Measurements from ENCODE around the gene NXF2B. TPM values are rescaled to one million over a fixed set of nuclear protein-coding genes. Genes with fewer than 3 reads are reported as not detected.
A peak's percentile ranks its signal among the peaks of the same experiment; 100 is the strongest.

Gene NXF2B
- total and polyA plus RNA-seq, 9 donors = not detected

DNA sequence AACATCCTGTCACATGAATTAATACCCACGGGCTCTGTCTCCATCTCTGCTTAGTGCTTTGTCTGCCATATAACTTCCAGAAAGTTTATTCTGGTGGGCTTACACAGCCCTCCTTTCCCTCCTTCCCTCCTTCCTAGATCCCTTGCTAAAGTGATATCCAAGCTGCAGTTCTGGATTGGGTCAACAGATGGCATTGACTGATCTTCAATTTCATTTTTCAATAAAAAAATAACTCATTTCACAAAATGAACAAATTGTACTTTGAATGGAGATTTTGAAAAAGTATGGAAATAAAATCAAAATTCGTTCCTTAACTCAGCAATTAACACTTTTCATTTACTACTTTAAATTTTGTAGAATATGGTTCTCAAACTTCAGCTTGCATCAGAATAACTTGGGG lies 97.9 kb downstream of the NXF2B start:
- TF ChIP-seq POLR2A (IDR thresholded peaks at IDR 0.05) (no peak), CTCF (IDR thresholded peaks at IDR 0.05) (no peak), EP300 (IDR thresholded peaks at IDR 0.05) (no peak)
- no peaks in the 10 kb centered on the region for H3K4me1 ChIP-seq (ENCODE audit: insufficient read depth)
- no peak for DNase-seq
- intact Hi-C loops (cut with DNase I) = no loop called here
- H3K36me3 ChIP-seq = no peaks in the 10 kb centered on the region
- no peak overlapping the region for H3K4me3 ChIP-seq
- no peak overlapping the region for H3K27ac ChIP-seq
- H3K27me3 ChIP-seq = no peaks in the 10 kb centered on the region
- H3K9me3 ChIP-seq = no peaks in the 10 kb centered on the region
- 12 to 20% (median 15%) methylated on average over 2 of the region's 2 CpGs for WGBS, 3 donors

DNA sequence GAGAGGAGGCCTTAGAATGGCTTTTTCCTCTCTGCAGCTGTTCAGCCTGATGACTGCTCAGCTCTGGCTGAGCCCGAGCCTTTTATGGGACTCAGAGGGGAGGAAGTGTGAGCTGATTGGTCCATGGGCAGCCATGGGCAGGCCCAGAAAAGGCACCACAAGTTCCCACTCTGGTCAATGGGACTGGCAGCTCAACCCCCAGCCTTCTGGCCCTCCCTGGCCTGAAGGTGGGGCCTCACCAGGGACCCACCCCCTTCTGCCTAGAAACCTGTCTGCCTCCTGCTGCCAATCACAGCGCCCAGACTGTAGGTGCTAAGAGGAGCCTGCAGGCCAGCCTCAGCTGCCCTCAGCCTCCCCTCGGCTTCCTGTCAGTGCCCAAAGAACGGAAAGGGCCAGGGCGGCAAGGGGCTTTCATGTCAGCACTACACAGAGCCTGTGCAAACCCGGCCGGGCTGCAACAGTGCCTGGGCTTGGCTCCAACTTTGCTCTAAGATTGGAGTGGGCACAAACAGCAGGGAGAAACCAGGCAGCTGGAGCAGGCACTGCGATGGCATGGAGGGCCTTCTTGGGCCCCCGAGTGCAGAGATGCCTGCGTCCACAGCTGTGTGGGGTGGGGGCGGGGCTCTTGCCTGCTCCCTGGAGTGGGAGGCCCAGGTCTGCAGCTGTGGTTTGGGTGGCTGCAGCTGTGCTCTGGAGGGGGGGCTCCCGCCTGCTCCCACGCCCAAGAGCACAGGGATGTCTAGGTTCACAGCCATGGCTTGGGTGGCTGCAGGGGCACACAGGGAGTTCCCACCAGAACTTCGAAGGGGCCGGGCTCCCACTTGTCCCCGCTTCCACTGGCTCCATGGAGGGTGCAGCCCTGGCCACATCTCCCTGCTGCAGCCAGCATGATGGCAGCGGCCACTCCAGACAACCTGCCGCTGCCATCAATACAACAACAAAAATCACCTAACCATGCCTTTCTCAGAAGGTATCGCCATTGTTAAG lies 100.2 kb downstream of the NXF2B start:
- no peaks in the 10 kb centered on the region for H3K4me1 ChIP-seq (ENCODE audit: insufficient read depth)
- no peaks in the 10 kb centered on the region for H3K27me3 ChIP-seq
- WGBS, 3 donors = 66 to 74% (median 69%) methylated on average over 15 to 19 of the region's 19 CpGs
- TF ChIP-seq EP300 (IDR thresholded peaks at IDR 0.05) = no peak
- TF ChIP-seq POLR2A (IDR thresholded peaks at IDR 0.05) = no peak
- no peak for TF ChIP-seq CTCF (IDR thresholded peaks at IDR 0.05)
- H3K36me3 ChIP-seq = no peaks in the 10 kb centered on the region
- intact Hi-C loops (cut with DNase I) = no loop called here
- DNase-seq = peak in 1 of 5 donors; percentile 19
- H3K27ac ChIP-seq = no peak overlapping the region
- H3K4me3 ChIP-seq = no peak overlapping the region
- H3K9me3 ChIP-seq = no peaks in the 10 kb centered on the region

GRCh38 chrX:102338162-102338561 lies 101.6 kb downstream of the NXF2B start:
- TF ChIP-seq CTCF (IDR thresholded peaks at IDR 0.05) = no peak
- no peak for TF ChIP-seq POLR2A (IDR thresholded peaks at IDR 0.05)
- TF ChIP-seq EP300 (IDR thresholded peaks at IDR 0.05) = no peak
- intact Hi-C loops (cut with DNase I) = no loop called here
- no peak for DNase-seq
- H3K4me1 ChIP-seq (ENCODE audit: insufficient read depth) = no peaks in the 10 kb centered on the region
- H3K9me3 ChIP-seq = no peaks in the 10 kb centered on the region
- H3K27ac ChIP-seq = no peak overlapping the region
- H3K36me3 ChIP-seq = no peaks in the 10 kb centered on the region
- WGBS, 3 donors = 61 to 74% (median 62%) methylated on average over 4 of the region's 4 CpGs
- no peak overlapping the region for H3K4me3 ChIP-seq
- H3K27me3 ChIP-seq = no peaks in the 10 kb centered on the region

Other genes with a start within 250 kb of the NXF2B start
- gene TCP11X1, start 224.7 kb downstream of the NXF2B start, total RNA-seq = not detected
- gene TCP11X1, start 224.7 kb downstream of the NXF2B start, polyA plus RNA-seq = not detected
- not detected for gene NXF2, start 192.8 kb downstream of the NXF2B start, total RNA-seq
- not detected for gene NXF2, start 192.8 kb downstream of the NXF2B start, polyA plus RNA-seq
- under 1 TPM in 1 of 7 donors, not detected in 6; 0.22 TPM for gene TCP11X2, start 31.8 kb upstream of the NXF2B start, total RNA-seq
- gene TCP11X2, start 31.8 kb upstream of the NXF2B start, polyA plus RNA-seq = not detected
- 1 to 10 TPM in 6 of 7 donors, under 1 TPM in 1; 0.74 to 9.4 (median 2.8) TPM for gene TMSB15A, start 76.7 kb upstream of the NXF2B start, total RNA-seq
- 10 to 100 TPM in 1 of 2 donors, 1 to 10 TPM in 1; 4.2 to 12.9 TPM for gene TMSB15A, start 76.7 kb upstream of the NXF2B start, polyA plus RNA-seq
- 10 to 100 TPM; 10.6 to 17.6 (median 13.2) TPM for gene ARMCX5, start 159.5 kb upstream of the NXF2B start, total RNA-seq
- gene ARMCX5, start 159.5 kb upstream of the NXF2B start, polyA plus RNA-seq = 10 to 100 TPM; 10.2 to 14.8 TPM
- gene GPRASP1, start 211.5 kb upstream of the NXF2B start, total RNA-seq = 10 to 100 TPM; 18.5 to 61.8 (median 45.8) TPM
- gene GPRASP1, start 211.5 kb upstream of the NXF2B start, polyA plus RNA-seq = 10 to 100 TPM; 31.8 to 47.1 TPM

Data from ovary (tissue), 9 donors.